HG03442 (cell line): ENCODE measurements around the gene RUNX2.

Source experiments
- ATAC-seq: cut with Tn5 transposase; IDR thresholded peaks from one replicate; pipeline ENCODE4 v1.9.1; 2021; ENCODE audit warnings: mild to moderate bottlenecking, moderate library complexity; ENCODE audit not compliant: unreplicated experiment

Gene RUNX2

DNA sequence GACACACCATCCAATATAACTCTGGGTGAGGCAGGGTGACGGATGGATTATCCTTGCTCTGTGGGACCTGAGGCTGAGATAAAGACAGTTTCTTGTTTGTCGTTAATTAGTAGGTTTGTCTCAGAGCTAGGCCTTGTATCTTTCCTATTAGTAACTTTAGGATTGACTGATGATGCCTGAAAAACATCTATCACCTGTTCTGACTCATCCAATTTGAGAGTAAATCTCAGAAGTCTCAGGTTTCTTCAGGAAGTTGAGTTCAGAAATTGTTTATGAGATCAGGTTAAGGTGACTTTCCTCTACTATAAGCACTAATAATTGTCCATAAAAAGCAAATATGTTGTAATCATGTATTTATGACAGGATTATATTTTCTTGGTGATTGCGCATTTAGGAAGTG lies 179.1 kb downstream of the RUNX2 start:
- no peak for ATAC-seq

DNA sequence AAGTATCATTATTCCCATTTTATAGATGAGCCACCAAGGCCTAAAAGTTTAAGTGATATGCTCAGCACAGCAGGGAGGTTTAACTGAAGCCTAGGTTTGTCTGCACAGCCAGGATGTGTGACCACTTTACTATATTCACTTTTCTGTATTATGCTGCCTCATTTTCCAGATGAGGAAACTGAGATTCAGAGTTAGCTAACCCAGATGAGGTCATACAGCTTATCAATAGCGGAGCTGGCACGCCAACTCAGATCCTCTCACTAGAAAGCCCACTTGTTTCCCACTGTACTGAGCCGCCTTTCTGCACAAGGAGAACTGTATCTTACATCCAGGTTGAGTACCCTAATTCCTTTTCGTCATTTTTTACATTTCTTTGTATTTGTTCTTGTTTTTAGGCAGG lies 181.3 kb downstream of the RUNX2 start:
- ATAC-seq, result no peak

DNA sequence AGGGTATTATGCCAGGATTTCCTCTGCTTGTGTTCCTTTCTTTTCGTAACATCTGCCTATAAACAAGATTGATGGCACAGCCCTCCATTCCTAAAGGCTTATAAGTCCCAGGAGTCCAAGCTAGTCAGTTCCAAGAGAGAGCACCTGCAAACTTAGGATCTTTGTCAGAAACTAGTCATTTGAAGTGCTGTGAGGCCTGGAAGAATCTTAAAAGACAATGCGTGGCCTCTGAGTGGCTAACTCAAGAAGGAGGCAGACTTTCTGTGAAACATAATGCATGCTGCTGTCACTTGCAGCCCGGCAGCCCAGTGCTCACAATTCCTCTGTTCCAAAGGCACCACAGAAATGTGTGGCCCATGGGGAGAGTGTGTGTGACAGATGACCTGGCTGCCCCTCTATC lies 184.6 kb downstream of the RUNX2 start:
- no peak for ATAC-seq

DNA sequence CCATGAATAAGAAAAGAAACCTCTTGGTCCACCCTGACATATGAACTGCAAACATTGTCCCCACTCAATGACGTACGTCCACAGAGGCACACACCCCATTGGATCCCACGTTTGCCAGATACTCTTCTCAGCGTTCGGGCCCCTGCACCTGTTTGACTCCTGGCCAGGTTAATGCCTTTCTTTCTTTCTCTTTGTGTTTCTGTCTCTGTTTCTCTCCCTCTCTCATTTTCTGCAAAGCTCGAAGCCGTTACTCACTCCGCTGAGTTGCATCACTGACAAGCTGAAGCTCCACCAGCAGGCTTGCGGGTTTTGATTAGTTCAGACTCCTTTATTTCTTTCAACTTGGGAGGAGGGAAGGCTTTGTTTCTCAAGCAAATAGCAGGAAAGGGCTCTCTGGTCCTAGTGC lies 185.1 kb downstream of the RUNX2 start:
- no peak for ATAC-seq

DNA sequence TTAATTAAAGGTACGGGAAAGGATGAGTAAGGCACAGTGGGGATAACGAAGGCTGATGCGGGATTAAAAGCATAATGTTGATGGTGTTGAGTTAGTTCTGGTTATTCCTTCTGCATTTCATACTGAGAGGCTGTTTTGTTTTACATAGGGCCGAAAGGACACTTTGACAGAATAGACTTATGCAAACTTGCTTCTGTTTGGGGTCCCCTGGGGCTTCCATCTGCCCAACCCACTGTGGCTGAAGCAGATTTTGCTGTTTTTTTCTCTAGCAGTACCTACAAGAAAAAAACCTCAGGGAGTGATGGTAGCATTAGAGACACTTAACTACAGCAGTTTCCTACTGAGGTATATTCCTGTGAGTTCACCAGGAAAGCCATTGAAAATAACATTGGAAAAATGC lies 185.7 kb downstream of the RUNX2 start:
- no peak for ATAC-seq

DNA sequence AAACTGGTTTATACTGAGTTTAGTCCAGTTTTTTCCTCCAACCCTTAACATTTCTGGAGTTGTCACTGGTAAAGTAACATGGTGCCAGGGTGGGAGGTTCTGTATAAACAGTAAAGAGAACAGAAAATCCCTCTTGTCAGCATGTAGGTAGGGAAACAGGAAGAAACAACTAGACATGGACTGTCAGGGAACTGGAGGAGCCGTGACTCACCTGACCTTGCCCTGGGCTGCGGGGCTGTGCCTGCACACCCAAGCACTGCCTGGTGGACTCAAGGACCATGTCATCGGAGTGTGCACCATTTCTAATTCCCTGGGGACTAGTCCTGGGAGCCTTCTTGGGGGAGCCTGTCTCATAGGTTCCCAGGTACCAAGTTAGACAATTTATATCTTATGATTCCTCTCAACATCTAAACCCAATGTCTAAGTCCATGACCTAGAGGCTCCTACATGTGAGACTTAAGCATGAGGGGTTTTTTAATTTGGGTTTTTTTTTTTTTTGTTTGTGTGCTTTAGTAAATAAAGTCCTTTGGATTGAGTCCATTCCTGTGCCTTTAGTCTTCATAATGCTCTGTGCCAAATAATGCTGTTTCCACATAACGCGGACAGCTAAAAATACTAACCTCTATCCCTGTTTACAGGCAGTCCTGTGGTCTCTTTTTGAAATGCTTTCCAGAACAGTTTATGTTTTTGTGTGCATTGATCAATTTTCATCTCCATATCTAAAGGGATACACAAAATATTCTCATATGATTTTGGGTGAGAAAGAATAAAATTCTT lies 186.5 kb downstream of the RUNX2 start:
- ATAC-seq, result no peak

DNA sequence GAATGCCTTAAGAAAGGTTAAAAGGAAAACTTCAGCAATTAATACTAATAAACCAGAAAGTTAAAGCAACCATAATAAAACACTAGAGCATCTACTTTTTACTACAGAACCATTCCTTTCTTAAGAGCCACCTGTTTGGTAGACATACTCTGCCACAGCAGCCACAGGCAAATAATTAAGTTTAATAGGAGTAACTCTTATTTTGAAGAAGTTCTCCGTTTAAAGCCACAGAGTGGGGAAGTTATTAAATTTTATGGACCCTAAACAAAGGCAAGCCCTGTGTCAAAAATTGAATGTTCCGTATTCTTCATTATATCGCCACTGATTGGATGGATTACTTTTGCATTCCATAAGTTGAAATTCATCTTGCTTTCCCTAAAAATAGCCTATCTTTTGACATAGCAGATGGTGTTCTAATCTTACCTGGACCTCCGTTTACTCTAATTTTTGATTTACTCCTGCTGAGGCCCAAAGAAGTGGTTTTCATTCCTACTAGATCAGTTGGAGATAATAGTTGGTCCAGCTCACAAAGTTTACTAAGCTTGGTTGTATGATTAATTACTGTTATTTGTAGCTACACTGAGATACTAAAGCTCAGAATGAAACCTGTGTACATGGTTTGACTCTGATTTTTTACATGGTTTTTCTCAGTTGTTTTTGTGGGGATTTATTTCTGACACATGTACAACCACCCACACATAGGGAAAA lies 190.0 kb downstream of the RUNX2 start:
- no peak for ATAC-seq

DNA sequence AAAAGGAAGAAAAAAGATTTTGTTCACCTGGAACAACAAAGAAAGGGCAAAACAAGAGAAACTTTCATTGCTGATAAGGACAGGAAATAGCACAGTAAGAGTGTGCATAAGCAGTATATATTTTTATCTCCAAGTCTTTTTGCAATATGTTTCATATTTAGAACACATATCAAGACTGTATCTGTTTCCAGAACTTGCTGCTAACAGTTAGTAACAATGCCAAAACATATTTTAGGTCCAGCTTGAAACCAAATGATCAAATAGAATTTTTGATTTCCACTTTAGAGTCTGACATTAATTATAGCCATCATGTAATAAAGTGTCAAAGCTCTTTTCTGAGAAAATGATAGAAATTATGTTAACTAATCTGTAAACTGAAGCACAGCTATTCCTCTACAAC lies 193.1 kb downstream of the RUNX2 start:
- ATAC-seq, result no peak

DNA sequence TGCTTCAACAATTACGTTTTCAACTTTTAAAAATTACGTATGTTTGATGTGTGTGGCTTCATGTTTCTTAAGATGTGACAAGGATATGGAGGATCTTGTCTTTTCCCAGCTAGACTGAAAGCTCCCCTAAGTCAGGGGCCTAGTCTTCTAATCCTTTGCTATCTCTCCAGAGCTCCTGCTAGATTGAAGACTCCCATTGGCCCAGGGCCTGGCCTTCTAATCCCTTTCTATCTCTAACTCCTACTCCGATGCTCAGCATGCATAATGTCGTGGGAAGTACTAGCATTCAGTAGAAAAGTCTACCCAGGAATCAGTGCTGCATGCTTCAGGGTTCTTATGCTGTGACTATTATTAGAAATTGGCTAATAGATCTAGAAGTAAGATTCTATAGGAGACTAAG lies 194.4 kb downstream of the RUNX2 start:
- ATAC-seq, result no peak

DNA sequence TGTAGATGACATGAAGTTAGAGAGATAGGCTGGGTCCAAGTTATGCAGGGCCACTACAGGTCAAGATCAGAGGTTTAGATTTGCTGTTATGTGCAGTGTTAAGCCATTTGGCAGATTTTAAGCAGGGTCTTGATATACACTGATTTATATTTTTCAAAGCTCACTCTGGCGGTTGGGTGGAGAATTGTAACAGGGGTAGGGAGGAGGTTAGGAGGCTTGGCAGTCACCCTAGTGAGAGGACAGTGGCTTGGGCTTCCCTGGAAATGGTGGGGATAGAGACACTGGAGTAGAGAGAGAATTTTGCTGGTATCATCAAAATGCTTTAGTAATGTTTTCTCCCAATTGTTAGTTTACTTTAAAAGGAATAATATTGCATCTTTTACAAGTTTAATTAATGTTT lies 199.1 kb downstream of the RUNX2 start:
- no peak for ATAC-seq

DNA sequence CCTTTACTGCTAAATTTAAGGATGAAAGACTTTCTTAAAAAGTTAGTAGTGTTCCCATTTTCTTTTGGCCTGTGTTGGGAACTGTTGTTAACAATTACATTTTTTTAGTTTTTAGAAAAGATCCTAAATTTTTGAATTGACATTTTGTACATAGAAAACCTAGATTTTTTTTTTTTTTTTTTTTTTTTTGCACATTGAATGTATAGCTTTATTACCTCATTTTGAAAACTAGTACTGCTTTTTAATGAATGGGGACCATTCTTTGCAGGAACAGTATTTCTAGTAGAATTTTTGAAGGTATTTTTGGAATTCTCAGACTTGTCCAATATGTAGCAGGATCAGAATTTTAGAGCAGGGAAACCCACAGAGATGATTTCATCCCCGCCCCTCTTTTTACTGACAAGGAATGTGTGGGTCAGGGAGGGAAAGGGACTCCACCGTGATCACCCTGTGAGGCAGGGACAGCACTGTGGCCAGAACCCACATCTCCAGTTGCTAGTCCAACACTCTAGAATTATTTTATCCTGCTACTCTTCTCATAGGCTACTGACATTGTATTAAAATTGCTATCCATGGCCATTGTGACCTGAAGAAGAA lies 204.0 kb downstream of the RUNX2 start:
- ATAC-seq, result no peak

DNA sequence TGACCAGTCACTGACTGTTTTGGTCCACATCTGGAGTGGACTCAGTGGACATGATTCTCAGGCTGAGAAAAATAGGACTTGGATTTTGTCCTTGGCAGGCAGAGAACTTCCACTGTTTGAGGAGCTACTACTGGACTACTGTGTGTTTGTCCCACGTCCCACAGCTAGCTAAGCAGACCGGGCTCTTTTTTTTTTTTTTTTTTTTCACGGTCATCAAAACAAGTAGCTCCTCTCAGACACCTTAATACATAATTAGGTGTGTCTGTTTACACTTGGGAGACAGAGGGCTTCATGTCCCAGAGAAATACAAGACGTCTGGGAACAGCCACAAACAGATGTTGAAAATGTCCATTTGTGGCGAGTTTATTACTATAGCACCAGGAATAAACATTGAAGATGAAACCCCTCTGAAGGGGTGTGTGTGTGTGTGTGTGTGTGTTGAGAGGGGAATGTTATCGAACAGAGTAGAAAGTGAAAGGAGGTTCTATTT lies 204.6 kb downstream of the RUNX2 start:
- no peak for ATAC-seq

DNA sequence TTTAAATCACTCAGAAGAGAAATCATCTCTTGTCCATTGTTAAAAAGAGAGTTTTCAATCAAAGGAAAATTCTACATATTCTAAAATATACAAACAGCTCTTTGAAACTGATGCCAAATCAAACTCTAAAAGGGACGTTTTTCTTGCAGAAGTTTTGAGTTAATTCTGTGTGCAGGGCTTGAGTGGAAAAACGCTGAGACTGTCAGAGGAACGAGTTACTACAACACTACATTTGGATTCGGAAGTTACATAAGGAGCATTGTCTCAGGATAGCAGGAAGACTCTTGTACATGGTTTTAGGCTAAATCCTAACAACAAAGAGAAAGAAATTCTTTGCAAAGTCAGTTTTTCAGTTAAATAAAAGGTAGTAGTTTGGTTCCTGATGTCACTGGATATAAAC lies 205.3 kb downstream of the RUNX2 start:
- no peak for ATAC-seq

DNA sequence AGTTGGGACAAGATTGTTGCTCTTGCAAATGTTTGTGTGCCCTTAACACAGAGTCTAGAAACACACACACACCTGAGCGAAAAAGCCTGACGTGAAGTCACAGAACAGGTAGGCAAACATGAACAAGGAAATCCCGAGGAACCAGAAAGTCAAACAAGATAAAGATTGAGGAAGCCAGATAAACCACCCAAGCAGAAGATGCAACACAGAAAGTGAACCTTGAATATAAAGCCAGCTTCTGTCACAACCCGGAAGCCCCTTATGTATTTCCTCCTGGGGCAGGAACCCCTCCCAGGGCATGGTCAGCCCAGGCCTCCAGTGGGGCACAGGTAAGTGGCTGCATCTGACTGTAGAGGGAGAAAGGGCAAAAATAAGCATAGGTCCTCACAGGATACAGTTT lies 207.8 kb downstream of the RUNX2 start:
- no peak for ATAC-seq

DNA sequence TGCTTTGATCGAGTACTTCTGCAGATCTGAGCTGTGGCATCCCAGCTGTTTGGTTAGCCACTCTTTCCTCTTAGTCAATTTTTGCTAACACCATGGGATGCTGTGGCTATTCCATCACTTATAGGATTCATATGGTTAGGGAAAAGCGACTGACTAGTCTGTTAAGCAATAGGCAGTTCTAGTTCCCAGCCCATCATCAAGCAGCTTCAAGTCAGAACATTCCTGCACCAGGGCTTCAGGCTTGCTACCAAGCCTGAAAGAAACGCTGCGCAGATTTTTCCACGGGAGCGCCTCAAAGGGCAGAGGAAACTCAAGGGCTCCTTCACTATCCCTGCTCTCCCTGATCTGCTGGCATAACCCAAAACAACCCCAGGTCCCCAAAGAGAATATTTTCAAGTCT lies 209.4 kb downstream of the RUNX2 start:
- no peak for ATAC-seq

DNA sequence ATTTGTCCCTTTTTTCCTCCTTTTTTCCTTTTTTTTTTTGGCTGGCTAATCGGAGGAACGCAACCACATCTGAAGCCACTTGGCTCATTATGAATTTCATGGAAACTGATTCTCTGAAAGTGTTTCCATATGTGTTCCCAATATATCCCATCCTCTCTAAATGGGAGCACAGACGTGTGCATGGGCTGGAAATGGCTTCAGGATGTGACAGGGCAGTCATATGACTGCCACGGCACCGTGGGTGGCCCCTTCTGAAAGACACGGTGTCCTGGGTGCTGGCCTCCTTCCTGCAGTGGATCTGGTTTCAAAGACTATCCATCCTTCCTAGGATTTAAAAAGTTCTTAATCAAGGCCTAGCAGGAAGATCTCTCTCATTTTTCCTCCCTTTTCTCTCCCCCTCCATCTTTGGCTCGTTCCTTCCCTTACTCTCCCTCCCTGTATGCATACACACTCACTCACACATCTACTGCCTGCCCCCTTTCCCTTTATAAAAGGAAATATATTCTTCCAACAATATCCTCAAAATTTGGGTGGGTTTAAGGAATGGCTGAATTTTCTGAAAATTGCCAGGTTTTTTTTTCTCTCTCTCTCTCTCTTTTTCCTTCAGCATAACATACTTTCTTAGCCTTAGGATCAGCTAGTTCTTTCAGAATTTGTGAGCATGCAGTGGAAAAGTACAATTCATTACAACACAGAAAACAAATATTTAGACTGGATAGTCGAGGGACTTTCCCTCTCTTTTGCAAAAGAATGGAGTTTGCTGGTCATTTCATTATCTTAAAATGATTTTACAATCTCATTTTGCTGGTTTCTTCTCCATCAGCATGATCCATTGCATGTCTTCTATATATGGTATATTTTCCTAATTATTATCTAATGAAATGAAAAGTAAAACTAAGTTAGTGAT lies 210.8 kb downstream of the RUNX2 start:
- no peak for ATAC-seq

DNA sequence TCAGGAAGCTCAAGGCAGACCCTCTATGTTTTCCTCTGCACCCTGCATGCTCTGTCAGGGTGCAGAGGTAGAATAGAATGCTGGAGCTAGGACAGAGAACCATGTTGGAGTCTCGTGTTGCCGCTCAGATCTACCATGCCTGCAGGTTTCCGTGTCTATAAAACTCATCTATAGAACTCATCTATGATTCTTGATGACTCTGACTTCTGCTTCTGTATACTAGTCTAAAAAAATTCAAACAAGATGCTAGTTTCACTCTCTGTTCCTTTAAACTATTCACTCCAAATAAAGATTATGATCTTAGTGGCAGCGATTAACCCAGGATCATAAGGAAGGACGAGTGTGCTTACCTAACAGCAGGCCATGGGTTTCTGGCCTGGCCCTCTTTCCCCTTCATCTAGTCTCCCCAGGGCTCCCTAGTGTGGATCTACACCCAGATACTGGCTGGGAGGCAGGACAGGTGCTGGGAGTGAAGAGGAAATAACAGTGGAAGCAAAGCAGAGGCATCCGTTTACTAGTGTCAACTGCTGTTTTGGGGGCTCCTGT lies 212.3 kb downstream of the RUNX2 start:
- no peak for ATAC-seq

DNA sequence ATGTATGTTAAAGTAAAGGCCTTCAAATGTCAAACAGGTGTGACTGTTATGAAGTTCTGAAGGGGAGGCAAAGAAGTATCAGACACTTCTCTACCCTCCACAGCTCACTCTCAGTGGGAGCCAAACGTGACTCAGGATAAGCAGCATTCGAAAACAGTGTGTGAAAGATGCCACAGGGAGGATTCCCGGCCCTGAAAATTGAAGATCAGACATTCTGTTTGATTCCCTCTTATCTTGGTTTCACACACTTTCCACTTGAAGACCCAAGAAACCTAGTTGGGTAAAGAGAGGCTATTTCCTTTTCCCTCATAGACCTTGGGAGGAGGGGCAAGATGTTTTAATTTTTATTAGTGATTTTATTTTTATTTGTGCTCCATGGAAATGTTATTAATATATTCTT lies 213.8 kb downstream of the RUNX2 start:
- no peak for ATAC-seq

DNA sequence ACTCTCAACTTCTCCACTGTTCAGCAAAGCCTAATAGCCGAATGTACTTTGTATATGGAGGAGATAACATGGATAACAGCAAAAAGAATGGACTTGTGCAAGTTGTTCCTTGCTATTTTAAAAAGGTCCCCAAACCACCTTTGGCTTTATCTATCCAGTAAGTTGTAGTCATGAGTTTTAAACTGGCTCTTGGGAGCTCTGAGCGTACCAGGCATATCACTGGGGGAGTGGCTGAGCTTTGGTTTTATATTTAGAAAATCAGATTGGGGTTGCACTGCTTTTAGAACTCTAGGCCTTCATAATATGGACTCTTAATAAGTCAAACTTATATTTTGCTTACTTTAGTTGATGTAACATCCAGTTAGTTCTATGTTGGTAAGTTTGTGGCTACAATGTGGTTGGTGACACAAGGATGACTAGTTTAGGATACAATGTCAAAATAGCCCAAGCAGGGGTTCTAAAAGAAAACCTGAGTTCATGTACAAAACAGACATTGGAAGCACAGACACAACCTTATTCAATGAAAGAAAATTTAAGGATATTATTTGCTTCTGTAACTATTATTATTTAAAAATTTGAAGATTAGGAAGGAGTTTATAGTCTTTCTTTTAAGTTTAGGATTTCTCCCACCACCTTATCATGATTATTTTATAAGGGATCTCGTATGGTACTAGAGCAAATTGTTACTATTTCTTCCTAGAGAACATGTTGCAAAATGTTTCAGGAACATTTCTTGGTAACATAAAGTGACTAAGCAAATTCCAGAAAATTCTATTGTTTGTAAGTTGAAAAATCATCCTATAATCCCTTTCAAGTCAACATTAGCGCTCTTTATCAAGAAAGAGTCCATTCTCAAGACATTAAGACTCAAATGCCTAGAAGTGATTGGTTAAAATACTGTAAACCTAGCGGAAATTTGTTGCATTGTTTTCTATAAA lies 215.4 kb downstream of the RUNX2 start:
- no peak for ATAC-seq

DNA sequence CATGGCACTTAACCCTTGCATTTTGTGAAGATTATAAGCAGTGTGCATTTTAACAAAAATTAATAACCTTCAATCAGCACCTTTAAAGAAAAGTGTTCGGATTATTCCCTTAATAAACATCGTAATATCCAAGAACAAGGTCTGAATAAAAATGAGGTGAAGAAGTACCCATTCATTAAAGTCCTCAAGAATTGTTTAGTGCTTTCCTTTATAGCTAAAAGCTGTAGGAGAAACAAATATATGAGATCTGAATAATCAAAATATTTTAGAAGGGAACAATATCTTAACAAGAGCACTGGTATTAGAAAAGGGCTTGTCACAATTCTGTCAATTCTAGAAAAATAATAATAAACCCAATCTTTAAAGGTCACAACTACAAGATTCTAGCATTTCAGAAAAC lies 217.3 kb downstream of the RUNX2 start:
- ATAC-seq, result no peak
